ENCODE data around the gene GPX2.

Gene GPX2

DNA sequence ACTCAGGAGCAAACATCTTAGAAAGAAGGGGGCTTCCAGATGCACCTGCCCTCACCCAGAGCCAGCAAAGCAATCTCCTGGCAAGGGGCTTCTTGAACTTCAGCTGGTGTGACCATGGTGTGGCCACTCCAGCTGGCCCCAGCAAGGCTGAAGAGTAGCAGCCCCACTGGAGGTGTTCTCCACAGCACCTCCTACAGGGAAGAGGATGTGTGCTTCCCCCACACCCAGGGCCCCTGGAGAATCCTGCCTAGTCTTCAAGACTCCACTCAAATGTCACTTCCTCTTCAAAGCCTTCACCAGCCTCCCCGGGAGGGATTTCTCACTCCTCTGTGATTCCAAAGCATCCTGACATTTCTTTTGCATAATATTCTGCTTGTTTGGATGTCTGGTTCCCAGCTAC, 21.1 kb upstream of the GPX2 start:
- Histone ChIP-seq H3K27me3 (replicated peaks; ENCODE audit: control insufficient read depth, insufficient read depth, low read length, poor library complexity, severe bottlenecking) (no peaks in the 10 kb centered on the region), H3K36me3 (ENCODE audit: control insufficient read depth, insufficient read depth, low read length) (no peaks in the 10 kb centered on the region), H3K9me3 (ENCODE audit: control insufficient read depth, low read length) (no peaks in the 10 kb centered on the region), H3K27ac (ENCODE audit: insufficient read depth, low read length, poor library complexity, severe bottlenecking) (no peak overlapping the region), H3K4me3 (ENCODE audit: insufficient read depth, low read depth, low read length, poor library complexity, severe bottlenecking) (no peak overlapping the region), H3K4me1 (ENCODE audit: control insufficient read depth, insufficient read depth, low read length, poor library complexity, severe bottlenecking) (no peaks in the 10 kb centered on the region)
- DNase-seq: no peak

DNA sequence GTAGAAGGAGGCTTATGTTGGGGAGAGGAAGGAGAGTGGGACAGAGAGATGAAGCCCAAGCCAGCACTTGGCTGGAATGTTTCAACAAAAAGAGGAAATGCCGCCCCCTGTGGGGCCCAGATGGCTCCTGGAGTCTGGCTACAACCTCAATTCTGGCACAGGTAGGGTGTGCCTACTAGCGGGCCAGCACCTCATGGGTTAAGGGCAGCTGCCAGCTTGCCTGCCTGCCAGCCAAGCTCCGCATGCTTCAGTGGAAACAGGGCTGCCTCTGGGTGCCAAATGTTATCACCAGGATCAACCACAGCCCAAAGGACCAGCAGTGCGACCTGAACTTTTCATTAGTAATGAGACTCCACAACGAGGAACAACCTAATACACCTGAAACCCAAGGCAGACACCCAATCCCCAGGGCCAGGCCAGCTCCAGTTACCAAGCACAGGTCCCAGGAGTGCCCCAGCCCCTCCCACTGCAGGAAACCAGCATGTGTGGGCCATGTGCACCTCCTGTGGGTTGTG, 18.3 kb upstream of the GPX2 start:
- no peak for DNase-seq
- no peaks in the 10 kb centered on the region for H3K4me1 ChIP-seq (ENCODE audit: control insufficient read depth, insufficient read depth, low read length, poor library complexity, severe bottlenecking)
- H3K27ac ChIP-seq (ENCODE audit: insufficient read depth, low read length, poor library complexity, severe bottlenecking): no peak overlapping the region
- H3K36me3 ChIP-seq (ENCODE audit: control insufficient read depth, insufficient read depth, low read length): no peaks in the 10 kb centered on the region
- no peaks in the 10 kb centered on the region for H3K27me3 ChIP-seq (replicated peaks; ENCODE audit: control insufficient read depth, insufficient read depth, low read length, poor library complexity, severe bottlenecking)
- H3K9me3 ChIP-seq (ENCODE audit: control insufficient read depth, low read length): no peaks in the 10 kb centered on the region
- H3K4me3 ChIP-seq (ENCODE audit: insufficient read depth, low read depth, low read length, poor library complexity, severe bottlenecking): no peak overlapping the region

GRCh38 chr14:64958743-64959142, 16.2 kb upstream of the GPX2 start:
- DNase-seq: no peak
- no peaks in the 10 kb centered on the region for H3K4me1 ChIP-seq (ENCODE audit: control insufficient read depth, insufficient read depth, low read length, poor library complexity, severe bottlenecking)
- no peaks in the 10 kb centered on the region for H3K27me3 ChIP-seq (replicated peaks; ENCODE audit: control insufficient read depth, insufficient read depth, low read length, poor library complexity, severe bottlenecking)
- H3K4me3 ChIP-seq (ENCODE audit: insufficient read depth, low read depth, low read length, poor library complexity, severe bottlenecking): no peak overlapping the region
- no peak overlapping the region for H3K27ac ChIP-seq (ENCODE audit: insufficient read depth, low read length, poor library complexity, severe bottlenecking)
- no peaks in the 10 kb centered on the region for H3K9me3 ChIP-seq (ENCODE audit: control insufficient read depth, low read length)
- H3K36me3 ChIP-seq (ENCODE audit: control insufficient read depth, insufficient read depth, low read length): no peaks in the 10 kb centered on the region

DNA sequence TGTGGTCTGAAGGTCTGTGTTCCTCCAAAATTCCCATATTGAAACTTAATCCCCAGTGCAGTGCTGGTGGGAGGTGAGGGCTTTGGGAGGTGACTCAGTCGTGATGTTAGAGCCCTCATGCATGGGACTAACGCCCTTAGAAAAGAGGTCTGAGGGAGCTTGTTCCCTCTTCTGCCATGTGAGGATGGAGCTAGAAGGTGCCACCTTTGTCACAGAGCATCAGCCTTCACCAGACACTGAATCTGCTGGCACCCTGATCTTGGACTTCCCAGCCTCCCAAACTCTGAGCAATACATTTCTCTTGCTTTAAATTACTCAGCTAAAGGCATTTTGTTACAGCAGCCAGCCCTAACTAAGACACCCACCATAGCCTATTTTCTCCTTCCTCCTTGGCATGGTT, 15.7 kb upstream of the GPX2 start:
- Histone ChIP-seq H3K27ac (ENCODE audit: insufficient read depth, low read length, poor library complexity, severe bottlenecking) (no peak overlapping the region), H3K9me3 (ENCODE audit: control insufficient read depth, low read length) (no peaks in the 10 kb centered on the region), H3K4me3 (ENCODE audit: insufficient read depth, low read depth, low read length, poor library complexity, severe bottlenecking) (no peak overlapping the region), H3K36me3 (ENCODE audit: control insufficient read depth, insufficient read depth, low read length) (no peaks in the 10 kb centered on the region), H3K4me1 (ENCODE audit: control insufficient read depth, insufficient read depth, low read length, poor library complexity, severe bottlenecking) (no peaks in the 10 kb centered on the region), H3K27me3 (replicated peaks; ENCODE audit: control insufficient read depth, insufficient read depth, low read length, poor library complexity, severe bottlenecking) (no peaks in the 10 kb centered on the region)
- DNase-seq: no peak

DNA sequence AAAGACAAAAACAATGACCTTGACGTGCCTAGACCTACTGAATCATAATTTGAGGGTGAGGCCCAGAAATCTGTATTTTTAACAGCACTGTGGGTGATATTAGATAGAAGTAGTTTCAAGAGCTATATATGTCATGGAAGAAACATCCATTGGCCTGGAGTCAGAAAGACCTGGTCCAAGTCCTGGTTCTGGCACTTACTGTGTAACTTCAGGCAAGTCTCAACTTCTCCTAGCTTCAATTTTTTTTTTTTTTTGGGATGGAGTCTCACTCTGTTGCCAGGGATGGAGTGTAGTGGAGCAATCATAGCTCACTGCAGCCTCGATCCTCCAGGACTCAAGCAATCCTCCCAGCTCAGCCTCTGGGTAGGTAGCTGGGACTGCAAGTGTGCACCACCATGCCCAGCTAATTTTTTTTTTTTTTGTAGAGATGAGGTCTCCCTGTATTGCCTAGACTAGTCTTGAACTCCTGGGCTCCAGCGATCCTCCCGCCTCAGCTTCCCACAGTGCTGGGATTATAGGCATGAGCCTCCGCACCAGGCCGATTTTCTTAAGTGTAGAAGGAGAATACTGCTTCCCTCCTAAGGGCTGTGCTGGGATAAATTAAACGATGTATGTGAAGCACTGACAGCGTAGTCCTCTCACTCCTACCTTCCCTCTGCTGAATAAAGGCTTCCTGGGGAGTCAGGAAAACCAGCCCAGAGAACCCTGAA, 14.3 kb upstream of the GPX2 start:
- Histone ChIP-seq H3K27me3 (replicated peaks; ENCODE audit: control insufficient read depth, insufficient read depth, low read length, poor library complexity, severe bottlenecking) (no peaks in the 10 kb centered on the region), H3K4me1 (ENCODE audit: control insufficient read depth, insufficient read depth, low read length, poor library complexity, severe bottlenecking) (no peaks in the 10 kb centered on the region), H3K27ac (ENCODE audit: insufficient read depth, low read length, poor library complexity, severe bottlenecking) (no peak overlapping the region), H3K4me3 (ENCODE audit: insufficient read depth, low read depth, low read length, poor library complexity, severe bottlenecking) (no peak overlapping the region), H3K9me3 (ENCODE audit: control insufficient read depth, low read length) (no peaks in the 10 kb centered on the region), H3K36me3 (ENCODE audit: control insufficient read depth, insufficient read depth, low read length) (no peaks in the 10 kb centered on the region)
- DNase-seq: no peak

- Histone ChIP-seq H3K36me3 (ENCODE audit: control insufficient read depth, insufficient read depth, low read length) (no peaks in the 10 kb centered on the region), H3K4me1 (ENCODE audit: control insufficient read depth, insufficient read depth, low read length, poor library complexity, severe bottlenecking) (no peaks in the 10 kb centered on the region)
- DNase-seq: no peak
Observed at GRCh38 chr14:64955297-64955696, 12.8 kb upstream of the GPX2 start.

GRCh38 chr14:64954491-64955240, 12.1 kb upstream of the GPX2 start:
- H3K9me3 ChIP-seq (ENCODE audit: control insufficient read depth, low read length): no peaks in the 10 kb centered on the region
- no peak overlapping the region for H3K27ac ChIP-seq (ENCODE audit: insufficient read depth, low read length, poor library complexity, severe bottlenecking)
- H3K4me1 ChIP-seq (ENCODE audit: control insufficient read depth, insufficient read depth, low read length, poor library complexity, severe bottlenecking): no peaks in the 10 kb centered on the region
- no peak overlapping the region for H3K4me3 ChIP-seq (ENCODE audit: insufficient read depth, low read depth, low read length, poor library complexity, severe bottlenecking)
- H3K36me3 ChIP-seq (ENCODE audit: control insufficient read depth, insufficient read depth, low read length): no peaks in the 10 kb centered on the region
- no peak for DNase-seq
- H3K27me3 ChIP-seq (replicated peaks; ENCODE audit: control insufficient read depth, insufficient read depth, low read length, poor library complexity, severe bottlenecking): no peaks in the 10 kb centered on the region

More at GRCh38 chr14:64955297-64955696, 12.8 kb upstream of the GPX2 start:
- H3K4me3 ChIP-seq (ENCODE audit: insufficient read depth, low read depth, low read length, poor library complexity, severe bottlenecking): no peak overlapping the region
- H3K9me3 ChIP-seq (ENCODE audit: control insufficient read depth, low read length): no peaks in the 10 kb centered on the region
- no peaks in the 10 kb centered on the region for H3K27me3 ChIP-seq (replicated peaks; ENCODE audit: control insufficient read depth, insufficient read depth, low read length, poor library complexity, severe bottlenecking)
- H3K27ac ChIP-seq (ENCODE audit: insufficient read depth, low read length, poor library complexity, severe bottlenecking): no peak overlapping the region

DNA sequence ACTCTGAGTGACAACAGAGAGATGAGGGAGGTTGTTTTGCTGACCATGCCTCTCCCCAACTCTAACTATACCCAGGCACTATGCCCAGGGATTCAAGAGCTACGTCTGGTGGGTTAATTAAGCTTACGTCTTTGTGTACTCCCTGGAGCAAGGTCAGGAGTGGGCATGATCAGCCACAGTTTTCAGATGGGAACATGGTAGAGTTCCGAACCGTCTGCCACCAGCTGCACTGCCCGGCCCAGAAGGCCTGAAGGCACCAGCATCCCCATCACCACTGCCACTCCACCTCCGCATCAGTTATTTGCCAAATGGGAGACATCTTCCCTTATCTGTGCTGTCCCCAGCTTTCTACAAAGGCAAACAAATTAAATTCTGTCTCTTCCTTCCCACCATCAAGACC, 11.1 kb upstream of the GPX2 start:
- no peaks in the 10 kb centered on the region for H3K9me3 ChIP-seq (ENCODE audit: control insufficient read depth, low read length)
- no peaks in the 10 kb centered on the region for H3K4me1 ChIP-seq (ENCODE audit: control insufficient read depth, insufficient read depth, low read length, poor library complexity, severe bottlenecking)
- no peaks in the 10 kb centered on the region for H3K27me3 ChIP-seq (replicated peaks; ENCODE audit: control insufficient read depth, insufficient read depth, low read length, poor library complexity, severe bottlenecking)
- no peak for DNase-seq
- peaks cover 5% of the 10 kb centered on the region for H3K36me3 ChIP-seq (ENCODE audit: control insufficient read depth, insufficient read depth, low read length)
- no peak overlapping the region for H3K4me3 ChIP-seq (ENCODE audit: insufficient read depth, low read depth, low read length, poor library complexity, severe bottlenecking)
- H3K27ac ChIP-seq (ENCODE audit: insufficient read depth, low read length, poor library complexity, severe bottlenecking): no peak overlapping the region

DNA sequence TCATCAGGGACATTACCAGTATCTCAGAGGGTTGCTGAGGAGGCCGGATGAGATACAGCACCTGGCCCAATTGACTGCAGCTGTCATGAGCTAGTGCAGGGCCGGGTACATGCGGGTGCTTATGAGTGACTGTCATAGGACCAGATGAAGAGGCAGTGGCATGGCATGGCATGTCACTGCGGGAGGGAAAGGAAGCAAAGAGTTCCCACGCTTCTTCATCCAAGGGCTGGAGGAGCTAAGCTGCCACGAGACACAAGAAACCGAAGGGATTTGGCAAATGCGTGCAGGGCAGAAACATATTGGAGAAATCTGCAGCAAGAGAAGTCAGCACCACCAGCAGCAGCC, 10.7 kb upstream of the GPX2 start:
- H3K36me3 ChIP-seq (ENCODE audit: control insufficient read depth, insufficient read depth, low read length): peaks cover 5% of the 10 kb centered on the region
- no peak overlapping the region for H3K4me3 ChIP-seq (ENCODE audit: insufficient read depth, low read depth, low read length, poor library complexity, severe bottlenecking)
- no peaks in the 10 kb centered on the region for H3K4me1 ChIP-seq (ENCODE audit: control insufficient read depth, insufficient read depth, low read length, poor library complexity, severe bottlenecking)
- H3K27me3 ChIP-seq (replicated peaks; ENCODE audit: control insufficient read depth, insufficient read depth, low read length, poor library complexity, severe bottlenecking): no peaks in the 10 kb centered on the region
- H3K9me3 ChIP-seq (ENCODE audit: control insufficient read depth, low read length): no peaks in the 10 kb centered on the region
- DNase-seq: no peak
- no peak overlapping the region for H3K27ac ChIP-seq (ENCODE audit: insufficient read depth, low read length, poor library complexity, severe bottlenecking)

- DNase-seq: no peak
- Histone ChIP-seq H3K27me3 (replicated peaks; ENCODE audit: control insufficient read depth, insufficient read depth, low read length, poor library complexity, severe bottlenecking) (no peaks in the 10 kb centered on the region), H3K4me1 (ENCODE audit: control insufficient read depth, insufficient read depth, low read length, poor library complexity, severe bottlenecking) (no peaks in the 10 kb centered on the region), H3K27ac (ENCODE audit: insufficient read depth, low read length, poor library complexity, severe bottlenecking) (no peak overlapping the region), H3K4me3 (ENCODE audit: insufficient read depth, low read depth, low read length, poor library complexity, severe bottlenecking) (no peak overlapping the region), H3K36me3 (ENCODE audit: control insufficient read depth, insufficient read depth, low read length) (peaks cover 5% of the 10 kb centered on the region), H3K9me3 (ENCODE audit: control insufficient read depth, low read length) (no peaks in the 10 kb centered on the region)
Observed at GRCh38 chr14:64952598-64953309, 10.2 kb upstream of the GPX2 start.

Measured in effector memory CD4-positive, alpha-beta T cell (primary cell).